Measurements from ENCODE around the gene CAPN2. TPM values are rescaled to one million over a fixed set of nuclear protein-coding genes. Genes with fewer than 3 reads are reported as not detected.

Gene CAPN2
- total and polyA plus RNA-seq, 4 donors, result 76.2 to 152 (median 112) TPM

GRCh38 chr1:223700942-223701637 is 11.2 kb upstream of the CAPN2 start:
- no peak overlapping the region for H3K4me3 ChIP-seq (ENCODE audit: low read depth, low read length)
- 69% methylated on average over 7 of the region's 8 CpGs for WGBS (ENCODE audit: insufficient coverage)
- peaks cover 14% of the 10 kb centered on the region for H3K4me1 ChIP-seq (ENCODE audit: control insufficient read depth, insufficient read depth, low read length)
- no peaks in the 10 kb centered on the region for H3K27me3 ChIP-seq (ENCODE audit: control insufficient read depth, insufficient read depth, low read length)
- no peak for DNase-seq (ENCODE audit: low read depth in 4 of 6, low spot score in 6 of 6)
- H3K9me3 ChIP-seq (ENCODE audit: control insufficient read depth, insufficient read depth, low read length), result no peaks in the 10 kb centered on the region
- H3K36me3 ChIP-seq (ENCODE audit: control insufficient read depth, insufficient read depth, low read length), result no peaks in the 10 kb centered on the region
- peak overlapping the region; percentile 67 for H3K27ac ChIP-seq (ENCODE audit: low read depth, low read length)

- 77% methylated on average over 2 of the region's 4 CpGs for WGBS (ENCODE audit: insufficient coverage)
- DNase-seq (ENCODE audit: low read depth in 4 of 6, low spot score in 6 of 6), result no peak
- H3K4me3 ChIP-seq (ENCODE audit: low read depth, low read length), result no peak overlapping the region
- no peaks in the 10 kb centered on the region for H3K36me3 ChIP-seq (ENCODE audit: control insufficient read depth, insufficient read depth, low read length)
- H3K4me1 ChIP-seq (ENCODE audit: control insufficient read depth, insufficient read depth, low read length), result peaks cover 30% of the 10 kb centered on the region
- H3K9me3 ChIP-seq (ENCODE audit: control insufficient read depth, insufficient read depth, low read length), result no peaks in the 10 kb centered on the region
- no peaks in the 10 kb centered on the region for H3K27me3 ChIP-seq (ENCODE audit: control insufficient read depth, insufficient read depth, low read length)
- H3K27ac ChIP-seq (ENCODE audit: low read depth, low read length), result no peak overlapping the region
These were observed 9.3 kb upstream of the CAPN2 start for GRCh38 chr1:223702735-223703667.

- DNase-seq (ENCODE audit: low read depth in 4 of 6, low spot score in 6 of 6), result no peak
- H3K36me3 ChIP-seq (ENCODE audit: control insufficient read depth, insufficient read depth, low read length), result no peaks in the 10 kb centered on the region
- H3K9me3 ChIP-seq (ENCODE audit: control insufficient read depth, insufficient read depth, low read length), result no peaks in the 10 kb centered on the region
- no peaks in the 10 kb centered on the region for H3K27me3 ChIP-seq (ENCODE audit: control insufficient read depth, insufficient read depth, low read length)
- WGBS (ENCODE audit: insufficient coverage), result 50% methylated on average over 1 of the region's 1 CpG
- peaks cover 26% of the 10 kb centered on the region for H3K4me1 ChIP-seq (ENCODE audit: control insufficient read depth, insufficient read depth, low read length)
- no peak overlapping the region for H3K4me3 ChIP-seq (ENCODE audit: low read depth, low read length)
- no peak overlapping the region for H3K27ac ChIP-seq (ENCODE audit: low read depth, low read length)
These were observed 8.7 kb upstream of the CAPN2 start for GRCh38 chr1:223703668-223704013.

GRCh38 chr1:223704921-223705878 is 7.1 kb upstream of the CAPN2 start:
- H3K27ac ChIP-seq (ENCODE audit: low read depth, low read length), result no peak overlapping the region
- H3K4me1 ChIP-seq (ENCODE audit: control insufficient read depth, insufficient read depth, low read length), result peaks cover 26% of the 10 kb centered on the region
- H3K9me3 ChIP-seq (ENCODE audit: control insufficient read depth, insufficient read depth, low read length), result no peaks in the 10 kb centered on the region
- H3K36me3 ChIP-seq (ENCODE audit: control insufficient read depth, insufficient read depth, low read length), result no peaks in the 10 kb centered on the region
- peak in 2 of 6 donors; percentile 27 to 65 for DNase-seq (ENCODE audit: low read depth in 4 of 6, low spot score in 6 of 6)
- no peaks in the 10 kb centered on the region for H3K27me3 ChIP-seq (ENCODE audit: control insufficient read depth, insufficient read depth, low read length)
- WGBS (ENCODE audit: insufficient coverage), result 41% methylated on average over 3 of the region's 8 CpGs
- H3K4me3 ChIP-seq (ENCODE audit: low read depth, low read length), result no peak overlapping the region

GRCh38 chr1:223706077-223706973 is 6.0 kb upstream of the CAPN2 start:
- H3K9me3 ChIP-seq (ENCODE audit: control insufficient read depth, insufficient read depth, low read length), result no peaks in the 10 kb centered on the region
- H3K4me3 ChIP-seq (ENCODE audit: low read depth, low read length), result no peak overlapping the region
- H3K27ac ChIP-seq (ENCODE audit: low read depth, low read length), result peak overlapping the region; percentile 64
- DNase-seq (ENCODE audit: low read depth in 4 of 6, low spot score in 6 of 6), result peak in 5 of 6 donors; percentile 51 to 92 (median 65)
- H3K4me1 ChIP-seq (ENCODE audit: control insufficient read depth, insufficient read depth, low read length), result peaks cover 26% of the 10 kb centered on the region
- 47% methylated on average over 7 of the region's 12 CpGs for WGBS (ENCODE audit: insufficient coverage)
- H3K36me3 ChIP-seq (ENCODE audit: control insufficient read depth, insufficient read depth, low read length), result no peaks in the 10 kb centered on the region
- no peaks in the 10 kb centered on the region for H3K27me3 ChIP-seq (ENCODE audit: control insufficient read depth, insufficient read depth, low read length)

DNA sequence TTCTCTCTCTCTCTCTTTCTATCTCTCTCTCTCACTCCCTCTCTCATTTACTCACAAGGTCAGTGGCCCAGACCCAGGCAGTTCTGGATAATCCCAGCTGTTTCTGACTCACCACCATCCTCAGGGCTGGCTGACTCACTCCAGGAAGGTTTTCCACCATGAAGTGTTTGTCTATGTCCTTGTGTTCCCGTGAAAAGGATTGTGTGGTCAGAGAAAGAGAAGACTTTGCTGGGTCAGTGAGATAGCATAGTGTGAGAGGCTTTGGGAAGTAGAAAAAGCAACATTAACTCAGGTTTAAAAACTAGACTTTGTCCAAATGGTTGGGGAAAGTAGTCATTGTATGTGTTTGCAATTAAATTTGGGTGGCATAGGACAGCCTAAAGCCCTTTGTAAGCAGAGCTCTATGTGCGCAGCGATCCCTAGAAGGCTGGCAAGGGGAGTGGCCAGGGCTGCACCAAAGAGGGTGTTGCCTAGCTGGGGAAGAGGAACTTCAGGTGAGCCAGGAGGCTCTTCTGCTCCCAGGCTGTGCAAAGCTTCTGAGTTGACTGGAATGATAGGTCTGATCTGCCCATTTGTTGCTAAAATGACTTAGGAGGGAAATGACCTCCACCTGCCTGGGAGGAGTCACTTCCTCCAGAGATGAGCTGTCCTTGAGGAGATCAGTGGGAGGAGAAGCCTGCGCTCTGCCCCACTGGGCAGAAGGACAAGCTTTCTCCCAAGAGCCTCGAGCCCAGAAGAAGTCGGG is 4.9 kb upstream of the CAPN2 start:
- Histone ChIP-seq H3K4me1 (ENCODE audit: control insufficient read depth, insufficient read depth, low read length) (peaks cover 31% of the 10 kb centered on the region), H3K9me3 (ENCODE audit: control insufficient read depth, insufficient read depth, low read length) (no peaks in the 10 kb centered on the region), H3K4me3 (ENCODE audit: low read depth, low read length) (no peak overlapping the region), H3K27me3 (ENCODE audit: control insufficient read depth, insufficient read depth, low read length) (no peaks in the 10 kb centered on the region), H3K36me3 (ENCODE audit: control insufficient read depth, insufficient read depth, low read length) (no peaks in the 10 kb centered on the region), H3K27ac (ENCODE audit: low read depth, low read length) (peak overlapping the region; percentile 15)
- DNase-seq (ENCODE audit: low read depth in 4 of 6, low spot score in 6 of 6), result no peak
- 82% methylated on average over 6 of the region's 6 CpGs for WGBS (ENCODE audit: insufficient coverage)

DNA sequence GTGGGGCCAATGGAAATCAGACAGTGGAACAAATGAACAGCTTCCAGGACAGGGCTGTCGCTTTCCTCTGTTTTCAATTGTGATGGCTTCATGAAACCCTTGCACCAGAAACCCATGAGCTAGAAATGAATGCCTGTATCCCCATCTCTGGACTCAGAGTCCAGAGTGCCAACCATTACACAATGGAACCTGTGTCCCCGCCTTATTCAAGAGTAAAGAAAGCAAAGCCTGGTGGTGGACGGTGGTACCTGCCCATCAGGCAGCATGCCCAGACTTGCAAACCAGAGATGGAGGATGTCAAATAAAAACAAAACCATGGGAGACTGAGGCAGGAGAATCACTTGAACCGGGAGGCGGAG is 4.4 kb upstream of the CAPN2 start:
- WGBS (ENCODE audit: insufficient coverage), result 70% methylated on average over 5 of the region's 5 CpGs
- DNase-seq (ENCODE audit: low read depth in 4 of 6, low spot score in 6 of 6), result no peak
- Histone ChIP-seq H3K27me3 (ENCODE audit: control insufficient read depth, insufficient read depth, low read length) (no peaks in the 10 kb centered on the region), H3K9me3 (ENCODE audit: control insufficient read depth, insufficient read depth, low read length) (no peaks in the 10 kb centered on the region), H3K4me3 (ENCODE audit: low read depth, low read length) (no peak overlapping the region), H3K36me3 (ENCODE audit: control insufficient read depth, insufficient read depth, low read length) (no peaks in the 10 kb centered on the region), H3K4me1 (ENCODE audit: control insufficient read depth, insufficient read depth, low read length) (peaks cover 32% of the 10 kb centered on the region), H3K27ac (ENCODE audit: low read depth, low read length) (no peak overlapping the region)

DNA sequence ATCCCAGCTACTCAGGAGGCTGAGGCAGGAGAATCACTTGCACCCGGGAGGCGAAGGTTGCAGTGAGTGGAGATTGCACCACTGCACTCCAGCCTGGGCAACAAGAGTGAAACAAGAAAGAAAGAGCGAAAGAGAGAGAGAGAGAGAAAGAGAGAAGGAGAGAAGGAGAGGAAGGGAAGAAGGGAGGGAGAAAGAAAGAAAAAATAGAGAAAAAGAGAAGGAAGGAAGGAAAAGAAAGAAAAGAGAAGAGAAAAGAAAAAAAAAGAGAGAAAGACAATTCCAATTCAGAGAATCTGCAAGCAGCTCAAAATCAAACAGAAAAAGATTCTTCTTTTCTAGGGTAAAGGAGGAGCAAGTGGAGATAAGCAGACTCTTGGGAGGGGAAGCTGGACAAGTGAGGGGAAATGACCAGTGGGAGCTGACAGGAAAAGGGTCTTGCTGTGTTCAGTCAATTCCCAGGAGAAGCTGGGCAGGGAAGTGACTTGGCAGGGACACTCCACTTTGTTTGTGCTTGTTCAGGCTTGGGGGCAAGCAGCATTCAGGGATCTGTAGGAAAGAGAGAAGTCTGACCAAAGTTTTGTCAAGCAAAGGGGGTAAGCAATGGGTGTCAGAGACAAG is 3.6 kb upstream of the CAPN2 start:
- peaks cover 40% of the 10 kb centered on the region for H3K4me1 ChIP-seq (ENCODE audit: control insufficient read depth, insufficient read depth, low read length)
- H3K9me3 ChIP-seq (ENCODE audit: control insufficient read depth, insufficient read depth, low read length), result no peaks in the 10 kb centered on the region
- H3K36me3 ChIP-seq (ENCODE audit: control insufficient read depth, insufficient read depth, low read length), result no peaks in the 10 kb centered on the region
- H3K4me3 ChIP-seq (ENCODE audit: low read depth, low read length), result no peak overlapping the region
- no peak for DNase-seq (ENCODE audit: low read depth in 4 of 6, low spot score in 6 of 6)
- no peak overlapping the region for H3K27ac ChIP-seq (ENCODE audit: low read depth, low read length)
- 94% methylated on average over 3 of the region's 3 CpGs for WGBS (ENCODE audit: insufficient coverage)
- H3K27me3 ChIP-seq (ENCODE audit: control insufficient read depth, insufficient read depth, low read length), result no peaks in the 10 kb centered on the region

All from spinal cord (tissue), 10 donors.